Spleen (tissue), 13 donors: ENCODE data around the gene ARHGAP45. TPM values are rescaled to one million over a fixed set of nuclear protein-coding genes. Genes with fewer than 3 reads are reported as not detected.
A peak's percentile ranks its signal among the peaks of the same experiment; 100 is the strongest.

Source experiments
- DNase-seq: peaks from one replicate; pipeline ENCODE4 v3.0.0-alpha.2; 2020
- H3K27ac ChIP-seq, 8 donors: fragments of 200-600 bp; sonication (generic) in 7 of 8; 1 replicate in 4 of 8; 2 replicates in 4 of 8; pipeline versions ENCODE4 v1.5.0 to v1.8.0; 2016 to 2021; ENCODE audit warnings: inconsistent platforms in 4 of 8, mild to moderate bottlenecking in 4 of 8, moderate library complexity in 1 of 8
- H3K27me3 ChIP-seq, 7 donors: fragments of 200-600 bp; sonication (generic) in 6 of 7; replicated peaks in 1 of 7; 1 replicate in 4 of 7; 2 replicates in 3 of 7; pipeline versions ENCODE4 v1.5.0 to v1.8.0; 2016 to 2021; ENCODE audit warnings: inconsistent platforms in 3 of 7, mild to moderate bottlenecking in 1 of 7
- H3K36me3 ChIP-seq, 6 donors: fragments of 200-600 bp; sonication (generic) in 5 of 6; 1 replicate in 4 of 6; 2 replicates in 2 of 6; pipeline versions ENCODE4 v1.5.0 to v1.8.0; 2016 to 2021; ENCODE audit warnings: inconsistent platforms in 2 of 6
- H3K4me1 ChIP-seq, 6 donors: fragments of 200-600 bp; sonication (generic) in 5 of 6; 1 replicate in 3 of 6; 2 replicates in 3 of 6; pipeline versions ENCODE4 v1.5.0 to v1.8.0; 2016 to 2021; ENCODE audit warnings: inconsistent platforms in 3 of 6
- H3K4me3 ChIP-seq, 8 donors: fragments of 200-600 bp; sonication (generic) in 7 of 8; 1 replicate in 4 of 8; 2 replicates in 4 of 8; pipeline versions ENCODE4 v1.5.0 to v1.8.0; 2016 to 2021; ENCODE audit warnings: inconsistent platforms in 4 of 8, mild to moderate bottlenecking in 4 of 8, moderate library complexity in 2 of 8
- H3K9me3 ChIP-seq, 8 donors: fragments of 200-600 bp; sonication (generic) in 7 of 8; 1 replicate in 4 of 8; 2 replicates in 4 of 8; pipeline versions ENCODE4 v1.5.0 to v1.8.0; 2016 to 2021; ENCODE audit warnings: inconsistent platforms in 4 of 8
- POLR2A ChIP-seq, 3 donors: fragments of 450-650 bp; IDR thresholded peaks; one replicate each; pipeline ENCODE4 v1.5.1; 2017; ENCODE audit warnings: antibody characterized with exemption in 3 of 3, mild to moderate bottlenecking in 1 of 3
- POLR2AphosphoS5 ChIP-seq, 3 donors: sonication (generic); formaldehyde crosslinking; IDR thresholded peaks; one replicate each; pipeline ENCODE4 v1.5.1; 2017; ENCODE audit warnings: antibody characterized with exemption in 3 of 3
- WGBS, 5 donors: extraction: QIAGEN DNeasy Blood & Tissue Kit in 3 of 5; methylation state at CpG; one replicate each; pipeline versions ENCODE4 v1.1.5 to v1.1.7; 2013 to 2018; 5-methylcytosine and 5-hydroxymethylcytosine counted together
- intact Hi-C: fragments of 100-400 bp; cut with DNase I; formaldehyde crosslinking; loops from one replicate; pipeline ENCODE4 v1.15.0; 2023; ENCODE audit warnings: low total_unique reads
- long read RNA-seq, 2 donors: transcript quantifications; one replicate each; lab custom pipeline, GENCODE V29; 2026
- polyA plus RNA-seq, 3 donors: library from polyadenylated mRNA; stranded (reverse); fragments of 200-250 nt; gene quantifications; one replicate each; pipeline ENCODE4 v1.2.1, GENCODE V29; 2013
- total RNA-seq, 7 donors: library from RNA; depleted of rRNA in 3 of 7; stranded (reverse); fragments of >200 nt in 3 of 7; fragmentation: NEBNext Ultra II Directional in 4 of 7; extraction: Animal tissue kit (Norgen Biotek cat#: 25700) in 4 of 7; gene quantifications; one replicate each; pipeline versions ENCODE4 v1.1.0 to v1.2.1, GENCODE V29; 2016 to 2021
- TF ChIP-seq, protein P1 (sequence below), 11 experiments: fragments of 200-600 bp in 7 of 11; fragments of 450-650 bp in 4 of 11; sonication (generic) in 4 of 11; IDR thresholded peaks in 8 of 11; conservative IDR thresholded peaks in 3 of 11; 1 replicate in 7 of 11; 2 replicates in 4 of 11; pipeline versions ENCODE4 v1.4.0 to v1.8.0; 2016 to 2021; ENCODE audit warnings: antibody characterized with exemption in 11 of 11, inconsistent platforms in 4 of 11, mild to moderate bottlenecking in 1 of 11
- donor health status: healthy with polysubstance abuse.
- donor health status: DM: no; HTN: no; CAD: no; lungs with moderate emphysema.
- donor health status: DM: no; HTN: no; CAD: no.
- donor health status: Bipolar disorder and iron deficiency.
- donor health status: healthy.
- donor health status: DM: no; HTN: no; CAD: no.
- donor health status: DM: yes; HTN: yes; CAD: no.

The ARHGAP45 gene, protein sequence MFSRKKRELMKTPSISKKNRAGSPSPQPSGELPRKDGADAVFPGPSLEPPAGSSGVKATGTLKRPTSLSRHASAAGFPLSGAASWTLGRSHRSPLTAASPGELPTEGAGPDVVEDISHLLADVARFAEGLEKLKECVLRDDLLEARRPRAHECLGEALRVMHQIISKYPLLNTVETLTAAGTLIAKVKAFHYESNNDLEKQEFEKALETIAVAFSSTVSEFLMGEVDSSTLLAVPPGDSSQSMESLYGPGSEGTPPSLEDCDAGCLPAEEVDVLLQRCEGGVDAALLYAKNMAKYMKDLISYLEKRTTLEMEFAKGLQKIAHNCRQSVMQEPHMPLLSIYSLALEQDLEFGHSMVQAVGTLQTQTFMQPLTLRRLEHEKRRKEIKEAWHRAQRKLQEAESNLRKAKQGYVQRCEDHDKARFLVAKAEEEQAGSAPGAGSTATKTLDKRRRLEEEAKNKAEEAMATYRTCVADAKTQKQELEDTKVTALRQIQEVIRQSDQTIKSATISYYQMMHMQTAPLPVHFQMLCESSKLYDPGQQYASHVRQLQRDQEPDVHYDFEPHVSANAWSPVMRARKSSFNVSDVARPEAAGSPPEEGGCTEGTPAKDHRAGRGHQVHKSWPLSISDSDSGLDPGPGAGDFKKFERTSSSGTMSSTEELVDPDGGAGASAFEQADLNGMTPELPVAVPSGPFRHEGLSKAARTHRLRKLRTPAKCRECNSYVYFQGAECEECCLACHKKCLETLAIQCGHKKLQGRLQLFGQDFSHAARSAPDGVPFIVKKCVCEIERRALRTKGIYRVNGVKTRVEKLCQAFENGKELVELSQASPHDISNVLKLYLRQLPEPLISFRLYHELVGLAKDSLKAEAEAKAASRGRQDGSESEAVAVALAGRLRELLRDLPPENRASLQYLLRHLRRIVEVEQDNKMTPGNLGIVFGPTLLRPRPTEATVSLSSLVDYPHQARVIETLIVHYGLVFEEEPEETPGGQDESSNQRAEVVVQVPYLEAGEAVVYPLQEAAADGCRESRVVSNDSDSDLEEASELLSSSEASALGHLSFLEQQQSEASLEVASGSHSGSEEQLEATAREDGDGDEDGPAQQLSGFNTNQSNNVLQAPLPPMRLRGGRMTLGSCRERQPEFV
- total RNA-seq, result 100 to 1,000 TPM; 161 to 258 (median 237) TPM
- 100 to 1,000 TPM; 205 to 356 (median 329) TPM for polyA plus RNA-seq
- long read RNA-seq, donor 1, full-length matches to known transcripts, result 5 of 94 reads
- long read RNA-seq, donor 1, partial matches to known transcripts, result 89 of 94 reads
- long read RNA-seq, donor 1, other reads (novel, unspliced or antisense), result 0 of 94 reads
- long read RNA-seq, donor 2, full-length matches to known transcripts, result 8 of 8 reads
- long read RNA-seq, donor 2, partial matches to known transcripts, result 0 of 8 reads
- long read RNA-seq, donor 2, other reads (novel, unspliced or antisense), result 0 of 8 reads

DNA sequence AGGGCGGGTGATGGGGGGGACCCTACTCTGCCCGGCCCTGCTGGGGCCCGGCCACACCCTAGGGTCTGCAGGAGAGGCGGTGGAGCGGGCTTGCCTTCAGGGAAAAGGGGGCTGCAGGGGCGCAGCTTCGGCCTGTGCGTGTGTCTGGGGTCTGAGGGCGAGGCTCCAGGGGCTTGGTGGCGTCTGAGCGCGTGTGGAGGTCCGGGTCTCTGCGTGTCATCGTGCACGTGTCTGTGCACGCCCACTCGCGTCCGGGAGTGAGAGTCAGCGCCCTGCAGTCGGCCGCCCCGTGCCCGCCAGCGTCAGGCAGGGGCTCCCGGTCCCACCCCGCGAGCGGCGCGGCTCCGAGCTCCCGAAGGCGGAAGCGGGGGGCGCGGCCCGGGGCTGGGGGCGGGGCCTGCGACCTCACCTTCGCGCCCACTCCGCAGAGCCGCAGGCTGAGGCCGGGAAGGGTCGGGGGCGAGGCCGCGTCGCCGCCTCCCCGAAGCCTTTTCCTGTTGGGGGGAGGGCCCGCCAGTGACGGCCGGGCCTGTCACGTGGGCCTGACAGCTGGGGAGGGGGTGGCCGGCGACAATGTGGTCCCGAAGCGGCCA, at the start of gene ARHGAP45:
TSS of gene ARHGAP45 (plus strand) at position 420 of the 593 bp plus-strand sequence. CDS start 239 bp downstream, outside the sequence.
- 2 to 9% (median 4%) methylated on average over 4 to 61 of the region's 61 CpGs for WGBS, 5 donors
- Histone ChIP-seq H3K27me3 (peaks cover 0 to 18% (median 0%) of the 10 kb centered on the region in 7 donors), H3K9me3 (no peaks in the 10 kb centered on the region), H3K4me1 (peaks cover 48 to 86% (median 76%) of the 10 kb centered on the region in 6 donors), H3K36me3 (peaks cover 0 to 39% (median 19%) of the 10 kb centered on the region in 6 donors), H3K4me3 (peak within 1 kb of the TSS; percentile 77 to 97 (median 87)), H3K27ac (peak within 1 kb of the TSS; percentile 80 to 98 (median 95))
- intact Hi-C loops, result no loop called here
- DNase-seq, result peak; percentile 96
- no peak for TF ChIP-seq POLR2A (IDR thresholded peaks at IDR 0.05)
- TF ChIP-seq POLR2AphosphoS5 (IDR thresholded peaks at IDR 0.05), result peak; percentile 86 to 91 (median 89)
- TF ChIP-seq, protein P1, sequence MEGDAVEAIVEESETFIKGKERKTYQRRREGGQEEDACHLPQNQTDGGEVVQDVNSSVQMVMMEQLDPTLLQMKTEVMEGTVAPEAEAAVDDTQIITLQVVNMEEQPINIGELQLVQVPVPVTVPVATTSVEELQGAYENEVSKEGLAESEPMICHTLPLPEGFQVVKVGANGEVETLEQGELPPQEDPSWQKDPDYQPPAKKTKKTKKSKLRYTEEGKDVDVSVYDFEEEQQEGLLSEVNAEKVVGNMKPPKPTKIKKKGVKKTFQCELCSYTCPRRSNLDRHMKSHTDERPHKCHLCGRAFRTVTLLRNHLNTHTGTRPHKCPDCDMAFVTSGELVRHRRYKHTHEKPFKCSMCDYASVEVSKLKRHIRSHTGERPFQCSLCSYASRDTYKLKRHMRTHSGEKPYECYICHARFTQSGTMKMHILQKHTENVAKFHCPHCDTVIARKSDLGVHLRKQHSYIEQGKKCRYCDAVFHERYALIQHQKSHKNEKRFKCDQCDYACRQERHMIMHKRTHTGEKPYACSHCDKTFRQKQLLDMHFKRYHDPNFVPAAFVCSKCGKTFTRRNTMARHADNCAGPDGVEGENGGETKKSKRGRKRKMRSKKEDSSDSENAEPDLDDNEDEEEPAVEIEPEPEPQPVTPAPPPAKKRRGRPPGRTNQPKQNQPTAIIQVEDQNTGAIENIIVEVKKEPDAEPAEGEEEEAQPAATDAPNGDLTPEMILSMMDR (IDR thresholded peaks at IDR 0.05 in 8 of 11, conservative IDR thresholded peaks at IDR 0.05 in 3 of 11), result no peak

DNA sequence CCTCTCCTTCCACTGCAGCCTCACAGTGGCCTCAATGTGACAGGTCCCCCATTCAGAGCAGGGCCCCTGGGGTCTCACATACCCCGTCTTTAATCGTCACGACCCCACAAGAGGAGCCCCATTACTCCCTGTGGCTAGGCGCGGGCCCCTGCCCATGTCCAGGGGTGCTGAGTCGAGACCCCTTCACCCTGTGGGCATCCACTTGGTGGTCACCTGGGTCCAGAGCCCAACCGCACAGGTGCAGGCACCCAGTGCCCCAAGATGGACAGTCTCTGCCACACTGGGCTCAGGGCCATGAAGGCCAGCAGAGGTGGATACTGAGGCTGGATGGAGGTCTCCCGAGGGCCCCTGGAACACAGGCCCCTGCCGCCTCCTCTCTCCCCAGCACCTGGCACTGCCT, 49.1 kb upstream of the ARHGAP45 start:
- no peaks in the 10 kb centered on the region for H3K9me3 ChIP-seq
- no peaks in the 10 kb centered on the region for H3K27me3 ChIP-seq
- no peak for TF ChIP-seq POLR2A (IDR thresholded peaks at IDR 0.05)
- H3K27ac ChIP-seq, result peak overlapping the region in 6 of 8 donors; percentile 64 to 98 (median 96)
- intact Hi-C loops, result no loop called here
- H3K4me3 ChIP-seq, result peak overlapping the region in 2 of 8 donors; percentile 4 to 81
- peaks cover 58 to 94% (median 84%) of the 10 kb centered on the region in 6 donors for H3K4me1 ChIP-seq
- 81 to 94% (median 89%) methylated on average over 3 to 9 of the region's 9 CpGs for WGBS, 5 donors
- DNase-seq, result peak; percentile 81
- H3K36me3 ChIP-seq, result peaks cover 0 to 55% (median 21%) of the 10 kb centered on the region in 6 donors

DNA sequence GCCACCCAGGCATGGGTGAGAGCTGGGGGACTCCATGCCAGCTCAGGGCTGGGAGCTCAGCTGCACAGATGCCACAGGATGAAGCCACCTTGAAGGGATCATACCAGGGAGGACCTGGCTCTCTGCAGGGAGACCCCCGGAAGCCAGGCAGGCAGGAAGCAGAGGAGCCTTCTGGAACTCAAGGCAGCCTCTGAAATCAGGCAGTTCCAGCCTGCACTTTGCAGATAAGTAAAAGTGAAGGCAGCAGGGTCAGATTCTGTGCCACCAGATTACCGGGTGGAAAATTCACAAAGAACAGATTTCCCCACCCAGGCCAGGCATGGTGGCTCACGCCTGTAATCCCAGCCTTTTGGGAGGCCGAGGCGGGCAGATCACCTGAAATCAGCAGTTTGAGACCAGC, 48.6 kb upstream of the ARHGAP45 start:
- intact Hi-C loops, result no loop called here
- Histone ChIP-seq H3K4me3 (peak overlapping the region in 2 of 8 donors; percentile 8 to 81), H3K36me3 (peaks cover 0 to 50% (median 16%) of the 10 kb centered on the region in 6 donors), H3K4me1 (peaks cover 58 to 94% (median 84%) of the 10 kb centered on the region in 6 donors), H3K27me3 (no peaks in the 10 kb centered on the region), H3K9me3 (no peaks in the 10 kb centered on the region), H3K27ac (peak overlapping the region in 6 of 8 donors; percentile 64 to 98 (median 96))
- no peak for DNase-seq
- WGBS, 5 donors, result 40 to 77% (median 60%) methylated on average over 2 to 5 of the region's 5 CpGs
- TF ChIP-seq POLR2A (IDR thresholded peaks at IDR 0.05) (no peak), POLR2AphosphoS5 (IDR thresholded peaks at IDR 0.05) (no peak)
- TF ChIP-seq, protein P1 (IDR thresholded peaks at IDR 0.05 in 8 of 11, conservative IDR thresholded peaks at IDR 0.05 in 3 of 11), result no peak
